Activated CD8-positive, alpha-beta memory T cell treated with anti-CD3 and anti-CD28 coated beads for 48 hours (primary cell): ENCODE data around the gene YIF1B.

Experiments used
- DNase-seq, 3 experiments: peaks; one replicate each; pipeline ENCODE4 v3.0.0-alpha.2; 2020; ENCODE audit warnings: low read depth in 2 of 3, low spot score in 2 of 3

The YIF1B gene

GRCh38 chr19:38335949-38336637 lies 20.3 kb upstream of the YIF1B start:
- peak; percentile 86 to 89 (median 86) for DNase-seq

DNA sequence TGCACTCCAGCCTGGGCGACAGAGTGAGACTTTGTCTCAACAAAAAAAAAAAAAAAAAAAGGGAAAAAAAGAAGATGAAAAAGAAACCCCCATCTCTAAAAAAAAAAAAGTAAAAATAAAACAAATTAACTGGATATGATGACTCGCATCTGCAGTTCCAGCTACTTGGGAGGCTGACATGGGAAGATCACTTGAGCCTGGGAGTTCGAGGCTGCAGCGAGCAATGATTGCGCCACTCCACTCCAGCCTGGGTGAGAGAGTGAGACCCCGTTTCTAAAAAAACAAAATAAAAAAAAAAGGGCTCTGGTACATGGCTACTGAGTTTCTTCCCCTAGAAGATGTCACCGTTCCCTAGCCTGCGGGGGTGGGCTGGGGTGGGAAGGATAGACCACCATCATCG lies 17.5 kb upstream of the YIF1B start:
- DNase-seq, result no peak

DNA sequence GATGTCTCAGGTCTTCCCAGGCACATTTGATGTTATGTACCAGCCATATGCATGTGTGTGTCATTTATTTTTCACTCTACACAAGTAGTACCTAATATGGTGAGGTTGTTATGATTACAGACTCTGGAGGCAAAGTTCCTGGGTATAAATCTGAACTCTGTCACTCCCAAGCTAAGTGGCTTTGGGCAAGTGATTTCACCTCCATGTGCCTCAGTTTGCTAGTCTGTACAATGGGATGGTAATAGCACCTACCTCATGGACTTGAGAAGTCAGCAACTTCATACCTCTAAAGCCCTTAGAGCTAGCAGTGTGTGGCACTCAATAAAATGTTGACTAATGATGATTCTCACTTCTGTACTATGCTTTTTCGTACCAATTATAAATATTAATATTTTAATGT lies 16.0 kb upstream of the YIF1B start:
- DNase-seq, result no peak

DNA sequence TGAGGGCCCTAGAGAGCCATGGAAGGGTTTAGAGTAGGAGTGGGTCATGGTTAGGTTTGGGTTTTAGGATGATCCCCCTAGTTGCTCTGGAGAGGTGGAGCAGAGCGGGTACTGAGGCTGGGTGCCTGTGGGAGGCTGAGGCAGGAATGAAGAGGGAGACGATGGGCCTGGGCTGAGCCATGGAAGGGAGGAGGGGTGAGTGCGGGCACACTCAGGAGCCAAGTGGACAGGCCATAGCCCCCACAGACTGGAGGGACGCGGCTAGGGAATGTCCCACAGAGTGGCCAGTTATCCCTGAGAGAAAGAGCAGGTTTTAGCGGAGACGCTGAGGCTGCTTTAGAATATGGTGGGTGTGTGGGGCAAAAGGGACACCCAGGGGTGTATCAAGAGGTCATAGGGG lies 13.9 kb upstream of the YIF1B start:
- DNase-seq, result no peak

DNA sequence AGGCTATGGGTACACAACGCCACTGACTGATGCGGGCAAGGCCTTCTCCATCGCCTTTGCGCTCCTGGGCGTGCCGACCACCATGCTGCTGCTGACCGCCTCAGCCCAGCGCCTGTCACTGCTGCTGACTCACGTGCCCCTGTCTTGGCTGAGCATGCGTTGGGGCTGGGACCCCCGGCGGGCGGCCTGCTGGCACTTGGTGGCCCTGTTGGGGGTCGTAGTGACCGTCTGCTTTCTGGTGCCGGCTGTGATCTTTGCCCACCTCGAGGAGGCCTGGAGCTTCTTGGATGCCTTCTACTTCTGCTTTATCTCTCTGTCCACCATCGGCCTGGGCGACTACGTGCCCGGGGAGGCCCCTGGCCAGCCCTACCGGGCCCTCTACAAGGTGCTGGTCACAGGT lies 10.8 kb upstream of the YIF1B start:
- DNase-seq, result no peak

DNA sequence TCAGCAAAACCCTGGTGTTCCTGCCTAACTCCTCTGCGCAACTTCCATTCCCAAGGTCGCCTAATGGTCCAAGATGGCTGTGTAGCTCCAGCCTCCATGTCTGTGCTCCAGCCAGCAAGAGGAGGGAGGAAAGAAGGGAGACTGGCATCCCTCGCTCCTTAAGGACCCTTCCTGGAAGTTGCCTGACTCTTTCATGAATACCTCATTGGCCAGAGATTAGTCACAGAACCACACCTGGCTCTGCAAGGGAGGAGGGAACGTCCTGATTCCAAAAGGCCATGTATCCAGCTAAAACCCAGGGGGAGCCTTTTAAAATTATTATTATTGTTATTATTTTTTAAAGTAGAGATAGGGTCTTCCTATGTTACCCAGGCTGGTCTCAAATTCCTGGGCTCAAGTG lies 8.7 kb upstream of the YIF1B start:
- DNase-seq, result no peak

- DNase-seq, result no peak
Observed at GRCh38 chr19:38323291-38323690, 7.5 kb upstream of the YIF1B start.

GRCh38 chr19:38321646-38322196 lies 6.0 kb upstream of the YIF1B start:
- DNase-seq, result no peak

DNA sequence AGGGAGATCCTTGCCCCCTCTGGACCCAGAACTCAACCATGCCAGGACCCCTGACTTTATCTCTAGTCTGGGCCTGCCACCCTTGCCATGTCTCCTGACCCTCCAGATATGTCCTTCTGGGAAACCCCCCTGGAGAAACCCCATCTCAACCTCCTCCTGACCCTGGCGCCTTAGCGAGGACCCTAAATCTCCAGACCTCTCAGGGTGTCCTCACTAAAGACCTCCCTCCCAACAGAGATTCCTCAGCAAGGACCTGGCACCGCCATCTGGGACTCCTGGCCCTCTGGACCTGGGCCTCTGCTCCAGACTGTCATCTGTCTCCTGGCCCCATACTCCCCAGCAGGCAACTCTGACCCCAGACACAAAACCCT lies 5.2 kb upstream of the YIF1B start:
- DNase-seq, result no peak

- no peak for DNase-seq
Observed at GRCh38 chr19:38319421-38320258, 3.9 kb upstream of the YIF1B start, which contains the start of gene KCNK6. Gene KCNK6 (plus strand): TSS chr19:38319845. CDS start chr19:38319951, 106 bp downstream.

- no peak for DNase-seq
Observed at GRCh38 chr19:38318660-38319059, 2.9 kb upstream of the YIF1B start.

DNA sequence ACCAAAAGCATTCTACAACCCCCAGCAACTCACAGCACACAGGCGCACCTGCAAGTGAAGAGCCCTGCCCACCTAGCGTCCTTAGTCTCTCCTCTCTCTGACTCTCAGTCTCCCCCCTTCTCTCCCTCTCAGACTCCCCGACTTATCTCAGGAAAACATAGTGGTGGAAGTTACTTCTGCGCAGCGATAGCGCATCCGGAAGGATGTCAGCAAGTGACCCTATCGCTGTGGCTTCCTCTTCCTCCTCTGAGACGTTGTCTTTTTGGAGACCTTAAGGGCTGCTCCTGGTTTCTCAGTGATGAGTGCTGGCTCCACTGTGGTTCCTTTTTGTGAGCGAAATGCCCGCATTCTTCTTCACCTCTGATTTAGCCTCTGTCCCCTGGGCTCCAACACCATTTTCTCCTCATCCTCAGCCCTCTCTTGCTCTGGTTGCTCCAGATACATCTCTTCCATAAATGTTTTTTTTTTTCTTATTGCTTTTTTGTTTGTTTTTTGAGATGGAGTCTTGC lies 1.4 kb upstream of the YIF1B start:
- DNase-seq, result no peak

- no peak for DNase-seq
Observed at GRCh38 chr19:38316477-38317067, 825 bp upstream of the YIF1B start.

DNA sequence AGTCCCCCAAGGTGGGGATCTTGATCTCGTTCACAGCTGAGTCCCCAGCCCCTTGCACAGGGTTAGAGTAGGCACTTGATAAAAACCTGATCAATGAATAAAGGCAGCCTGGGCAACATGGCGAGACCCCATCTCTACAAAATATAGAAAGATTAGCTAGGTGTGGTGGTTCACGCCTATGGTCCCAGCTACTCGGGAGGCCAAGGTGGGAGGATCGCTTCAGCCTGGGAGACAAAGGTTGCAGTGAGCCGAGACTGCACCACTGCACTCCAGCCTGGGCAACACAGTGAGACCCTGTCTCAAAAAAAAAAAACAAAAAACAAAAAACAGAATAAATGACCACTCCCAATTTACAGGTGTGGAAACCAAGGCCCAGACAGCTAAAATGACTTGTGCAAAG lies 4.8 kb downstream of the YIF1B start:
- DNase-seq, result no peak

GRCh38 chr19:38310279-38310670 lies 5.5 kb downstream of the YIF1B start:
- no peak for DNase-seq

DNA sequence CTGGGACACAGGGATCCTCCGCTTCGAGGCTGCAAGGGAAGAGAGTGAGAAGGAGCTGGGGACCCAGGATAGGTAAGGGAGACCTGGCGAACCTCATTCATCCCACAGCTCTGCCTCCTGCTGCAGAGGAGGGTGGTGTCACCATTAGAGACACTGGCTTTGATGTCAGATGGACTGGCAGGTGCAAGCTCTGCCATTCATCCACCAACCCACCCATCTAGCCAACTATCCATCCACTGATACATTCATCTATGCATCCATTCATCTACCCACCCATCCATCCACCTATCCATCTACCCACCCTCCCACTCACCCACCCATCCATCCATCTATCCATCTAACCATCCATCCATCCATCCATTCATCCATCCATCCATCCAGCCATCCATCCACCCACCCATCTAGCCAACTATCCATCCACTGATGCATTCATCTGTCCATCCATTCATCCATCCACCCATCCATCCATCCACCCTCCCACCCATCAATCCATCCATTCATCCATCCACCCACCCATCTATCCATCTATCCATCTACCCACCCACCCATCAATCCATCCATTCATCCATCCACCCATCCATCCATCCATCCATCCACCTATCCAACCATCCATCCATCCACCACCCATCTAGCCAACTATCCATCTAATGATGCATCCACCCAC lies 6.0 kb downstream of the YIF1B start:
- no peak for DNase-seq

DNA sequence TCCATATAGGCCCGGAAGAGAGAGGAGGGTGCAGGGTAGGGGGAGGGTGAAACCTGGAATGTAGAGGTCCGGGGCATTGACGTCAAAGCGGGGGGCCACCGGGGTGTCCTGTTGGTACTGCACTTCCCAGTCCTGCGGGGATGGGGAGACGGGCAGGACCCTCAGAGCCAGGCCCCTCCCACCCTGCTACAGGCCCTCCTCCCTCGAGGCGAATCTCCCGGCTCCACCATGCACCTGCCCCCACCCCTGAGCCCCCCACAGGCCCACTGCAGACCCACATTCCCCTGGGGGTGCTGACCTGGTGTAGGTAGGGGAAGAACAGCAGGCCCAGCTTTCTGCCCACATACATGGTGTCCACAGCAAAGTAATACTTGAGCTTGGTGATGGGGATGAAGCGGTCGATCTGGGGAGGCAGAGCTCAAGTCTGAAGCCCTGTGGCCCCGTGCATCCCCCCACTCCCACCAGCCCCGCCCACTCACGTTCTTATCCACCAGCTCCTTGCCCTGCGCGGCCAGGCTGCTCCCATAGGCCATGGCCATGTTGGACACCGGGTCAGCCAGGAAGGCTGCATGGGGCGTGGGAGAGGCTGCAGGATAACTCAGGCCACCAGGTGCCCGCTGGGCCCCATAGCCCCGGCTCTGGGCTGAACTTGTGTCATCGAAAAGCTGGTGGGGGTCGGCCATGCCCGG lies 6.7 kb downstream of the YIF1B start:
- DNase-seq, result no peak

DNA sequence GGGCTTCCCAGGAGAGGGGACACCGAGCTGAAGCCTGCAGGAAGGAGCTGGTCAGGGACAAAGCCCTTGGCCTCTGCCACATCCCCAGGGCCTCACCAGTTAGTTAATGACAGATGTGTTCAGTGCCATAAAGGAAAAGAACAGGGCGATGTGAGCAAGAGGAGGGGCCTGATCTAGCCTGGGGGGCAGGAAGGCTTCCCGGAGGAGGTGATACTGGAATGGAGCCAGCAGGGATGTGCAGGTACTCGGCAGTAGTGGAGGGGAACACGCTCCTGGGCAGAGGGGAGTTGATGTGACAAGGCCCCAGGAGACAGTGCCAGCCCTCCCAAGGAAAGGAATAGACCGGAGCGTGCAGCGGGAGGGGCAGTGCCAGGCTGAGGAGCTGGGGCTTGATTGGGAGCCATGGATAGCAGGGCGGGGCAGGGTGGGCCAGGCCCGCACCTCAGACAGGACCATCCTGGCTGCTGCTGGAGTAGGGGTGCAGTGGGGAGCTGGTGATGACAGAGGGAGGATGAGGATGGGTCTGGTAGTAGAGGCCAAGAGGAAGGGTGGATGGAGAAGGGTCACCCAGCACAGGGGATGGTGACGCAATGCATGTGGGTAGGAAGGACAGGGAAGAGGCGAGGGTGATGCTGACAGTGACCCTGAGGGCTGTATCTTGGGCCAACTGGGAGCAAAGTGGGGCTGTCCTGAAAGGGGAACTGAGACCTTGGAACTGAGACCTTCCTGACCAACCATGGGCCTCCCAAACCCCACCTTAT lies 7.6 kb downstream of the YIF1B start:
- no peak for DNase-seq

DNA sequence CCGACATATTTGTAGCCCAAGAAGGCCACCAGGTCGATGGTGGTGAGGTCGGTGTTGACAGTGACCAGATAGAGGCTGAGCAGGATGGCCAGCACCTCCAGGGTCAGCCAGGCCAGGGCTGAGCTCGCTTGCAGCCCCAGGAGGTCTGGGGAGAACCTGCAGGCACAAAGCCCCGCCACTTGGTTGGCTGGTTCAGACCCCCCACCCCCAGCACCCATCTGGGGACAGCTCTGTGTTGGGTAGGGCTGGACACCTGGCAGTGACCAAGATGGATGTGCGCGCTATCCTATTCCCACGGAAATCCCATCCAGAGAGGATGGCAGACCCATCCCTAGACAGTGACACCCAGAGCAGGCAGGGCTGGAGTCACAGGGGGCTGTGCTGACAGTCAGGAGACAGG lies 8.2 kb downstream of the YIF1B start:
- no peak for DNase-seq

GRCh38 chr19:38307076-38307475 lies 8.7 kb downstream of the YIF1B start:
- DNase-seq, result no peak
